HG02678 (cell line): ENCODE data around the gene CCDC134.
"Not testable (repeated sequence)": the region's sequence is repeated elsewhere in the genome, so short reads cannot be mapped to it uniquely, and the experiment has no call there.

Experiments used
- ATAC-seq: cut with Tn5 transposase; IDR thresholded peaks from one replicate; pipeline ENCODE4 v1.9.1; 2021; ENCODE audit warnings: mild to moderate bottlenecking, moderate library complexity; ENCODE audit not compliant: unreplicated experiment

The CCDC134 gene

GRCh38 chr22:41841085-41841712, 40.7 kb downstream of the CCDC134 start:
- no peak for ATAC-seq

GRCh38 chr22:41842996-41843970, 42.8 kb downstream of the CCDC134 start:
- no peak for ATAC-seq

GRCh38 chr22:41844036-41844435, 43.6 kb downstream of the CCDC134 start:
- ATAC-seq = no peak

GRCh38 chr22:41844513-41844912, 44.0 kb downstream of the CCDC134 start:
- no peak for ATAC-seq

- ATAC-seq = no peak
Measured at GRCh38 chr22:41845380-41846267, 45.1 kb downstream of the CCDC134 start.

GRCh38 chr22:41846268-41846987, 45.9 kb downstream of the CCDC134 start:
- no peak for ATAC-seq

- no peak for ATAC-seq
Measured at GRCh38 chr22:41847300-41847699, 46.8 kb downstream of the CCDC134 start.

GRCh38 chr22:41848468-41848867, 48.0 kb downstream of the CCDC134 start:
- ATAC-seq = no peak

- ATAC-seq = no peak
Measured at GRCh38 chr22:41856469-41856868, 56.0 kb downstream of the CCDC134 start.

GRCh38 chr22:41857155-41857859, 56.8 kb downstream of the CCDC134 start:
- ATAC-seq = no peak

GRCh38 chr22:41857860-41858199, 57.4 kb downstream of the CCDC134 start:
- no peak for ATAC-seq

- ATAC-seq = peak; percentile 58
Measured at GRCh38 chr22:41862160-41862529, 61.7 kb downstream of the CCDC134 start.

- ATAC-seq = peak; percentile 66
Measured at GRCh38 chr22:41862530-41863266, 62.2 kb downstream of the CCDC134 start.

GRCh38 chr22:41863472-41863871, 63.0 kb downstream of the CCDC134 start:
- ATAC-seq = no peak

GRCh38 chr22:41868556-41868955, 68.1 kb downstream of the CCDC134 start:
- ATAC-seq = no peak

- ATAC-seq = not testable (repeated sequence)
Measured at GRCh38 chr22:41870081-41870480, 69.6 kb downstream of the CCDC134 start.

GRCh38 chr22:41870786-41871185, 70.3 kb downstream of the CCDC134 start:
- ATAC-seq = no peak

- ATAC-seq = no peak
Measured at GRCh38 chr22:41873391-41873790, 72.9 kb downstream of the CCDC134 start.

- no peak for ATAC-seq
Measured at GRCh38 chr22:41874090-41874489, 73.6 kb downstream of the CCDC134 start.
